GM12891 (cell line): Measurements from ENCODE around the gene LOX.

Experiments used
- PAX5 ChIP-seq: IDR thresholded peaks from 2 replicates; pipeline ENCODE4 v1.6.1; 2011; ENCODE audit warnings: low read length, moderate library complexity, mild to moderate bottlenecking; ENCODE audit not compliant: insufficient read depth, severe bottlenecking
- POLR2A ChIP-seq: IDR thresholded peaks from 2 replicates; pipeline ENCODE4 v1.6.1; 2011; ENCODE audit warnings: low read depth, low read length, control low read depth
- POLR2AphosphoS5 ChIP-seq: IDR thresholded peaks from 2 replicates; pipeline ENCODE4 v1.6.1; 2011; ENCODE audit warnings: low read depth, low read length, control low read depth

DNA sequence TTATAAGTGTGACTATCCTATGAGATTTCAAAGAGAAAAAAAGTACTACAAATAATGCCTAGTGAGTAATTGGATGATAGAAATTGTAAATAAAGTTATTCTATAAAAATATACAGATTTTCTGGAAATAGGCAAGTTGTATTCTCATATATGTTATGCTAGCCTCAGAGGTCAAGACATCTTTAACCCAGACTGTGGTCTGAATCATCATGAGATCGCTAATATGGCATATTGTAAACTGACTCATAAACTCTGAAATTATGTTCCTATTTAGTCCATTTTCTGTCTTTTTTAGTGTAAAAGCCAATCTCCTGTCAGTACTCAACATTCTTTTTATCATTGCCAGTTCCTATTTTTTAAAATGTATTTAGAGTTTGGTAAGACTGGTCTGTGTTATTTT lies 14.2 kb downstream of the LOX start:
- TF ChIP-seq POLR2AphosphoS5, result no peak
- TF ChIP-seq PAX5, result no peak
- TF ChIP-seq POLR2A, result no peak
